Bone marrow (tissue), 2 donors: ENCODE data around the gene ELAVL3.
"Not testable (repeated sequence)": the region's sequence is repeated elsewhere in the genome, so short reads cannot be mapped to it uniquely, and the experiment has no call there.

Experiments used
- DNase-seq, 2 donors: peaks; one replicate each; lab custom pipeline; 2025; lab: John Stamatoyannopoulos, UW

ELAVL3 gene

GRCh38 chr19:11406703-11407236, 74.1 kb downstream of the ELAVL3 start:
- DNase-seq = not testable (repeated sequence)

- DNase-seq = no peak
Measured at GRCh38 chr19:11405846-11406643, 74.8 kb downstream of the ELAVL3 start.

- DNase-seq = no peak
Measured at GRCh38 chr19:11404588-11405222, 76.1 kb downstream of the ELAVL3 start.

- no peak for DNase-seq
Measured at GRCh38 chr19:11401808-11402543, 78.9 kb downstream of the ELAVL3 start.
